ENCODE measurements around the gene TFPT. TPM values are rescaled to one million over a fixed set of nuclear protein-coding genes. Genes with fewer than 3 reads are reported as not detected.

The TFPT gene
- total RNA-seq, 2 experiments from 2014 or later, result 27.1 to 31.6 TPM

- Mint-ChIP-seq H3K27me3 (no peaks in the 10 kb centered on the region), H3K9me3 (no peaks in the 10 kb centered on the region), H3K27ac (peak overlapping the region; percentile 40), H3K36me3 (peaks cover 46% of the 10 kb centered on the region), H3K4me3 (no peak overlapping the region), H3K4me1 (ENCODE audit: low read depth) (peaks cover 46% of the 10 kb centered on the region)
- DNase-seq, result no peak
- ChIA-PET POLR2A (no interaction called here), CTCF (interaction anchor here (1.3 kb wide), 1 partner anchor 109 kb away, joined by 4 read pairs; no protein-coding TSS in a partner anchor)
- intact Hi-C loops (cut with micrococcal nuclease), result loop anchor here (5.0 kb wide), 1 partner anchor 290 kb away; the partner anchor contains the start of gene LENG8
Measured at GRCh38 chr19:54156953-54157352, 41.5 kb upstream of the TFPT start.

GRCh38 chr19:54156490-54156889 is 41.0 kb upstream of the TFPT start:
- H3K9me3 Mint-ChIP-seq, result no peaks in the 10 kb centered on the region
- H3K4me1 Mint-ChIP-seq (ENCODE audit: low read depth), result peaks cover 42% of the 10 kb centered on the region
- H3K4me3 Mint-ChIP-seq, result no peak overlapping the region
- intact Hi-C loops (cut with micrococcal nuclease), result loop anchor here (5.0 kb wide), 1 partner anchor 291 kb away; the partner anchor contains the start of gene LENG8
- ChIA-PET POLR2A (no interaction called here), CTCF (interaction anchor here (0.7 to 1.3 kb wide), 2 partner anchors 49 to 109 kb away, joined by 3 to 4 read pairs; no protein-coding TSS in a partner anchor)
- DNase-seq, result no peak
- H3K36me3 Mint-ChIP-seq, result peaks cover 46% of the 10 kb centered on the region
- H3K27me3 Mint-ChIP-seq, result no peaks in the 10 kb centered on the region
- H3K27ac Mint-ChIP-seq, result peak overlapping the region; percentile 40

GRCh38 chr19:54155694-54156093 is 40.2 kb upstream of the TFPT start:
- ChIA-PET POLR2A (interaction anchor here (0.8 kb wide), 1 partner anchor 19 kb away, joined by 4 read pairs; the partner anchor contains the start of gene CNOT3), CTCF (interaction anchor here (0.7 to 1.3 kb wide), 2 partner anchors 50 to 110 kb away, joined by 3 to 4 read pairs; no protein-coding TSS in a partner anchor)
- peaks cover 39% of the 10 kb centered on the region for H3K4me1 Mint-ChIP-seq (ENCODE audit: low read depth)
- H3K9me3 Mint-ChIP-seq, result no peaks in the 10 kb centered on the region
- H3K27me3 Mint-ChIP-seq, result no peaks in the 10 kb centered on the region
- H3K36me3 Mint-ChIP-seq, result peaks cover 52% of the 10 kb centered on the region
- no peak for DNase-seq
- intact Hi-C loops (cut with micrococcal nuclease), result loop anchor here (5.0 kb wide), 1 partner anchor 292 kb away; the partner anchor contains the start of gene LENG8
- no peak overlapping the region for H3K27ac Mint-ChIP-seq
- no peak overlapping the region for H3K4me3 Mint-ChIP-seq

- intact Hi-C loops (cut with micrococcal nuclease), result loop anchor here (5.0 kb wide), 1 partner anchor 293 kb away; the partner anchor contains the start of gene LENG8
- H3K27ac Mint-ChIP-seq, result peak overlapping the region; percentile 88
- DNase-seq, result peak; percentile 65
- H3K36me3 Mint-ChIP-seq, result peaks cover 51% of the 10 kb centered on the region
- H3K9me3 Mint-ChIP-seq, result no peaks in the 10 kb centered on the region
- CTCF ChIA-PET, result no interaction called here
- no peaks in the 10 kb centered on the region for H3K27me3 Mint-ChIP-seq
- no peak overlapping the region for H3K4me3 Mint-ChIP-seq
- POLR2A ChIA-PET, result interaction anchor here (0.8 kb wide), 1 partner anchor 18 kb away, joined by 4 read pairs; the partner anchor contains the start of gene CNOT3
- H3K4me1 Mint-ChIP-seq (ENCODE audit: low read depth), result peaks cover 32% of the 10 kb centered on the region
Measured at GRCh38 chr19:54154603-54155345, 39.3 kb upstream of the TFPT start.

GRCh38 chr19:54153731-54154326 is 38.4 kb upstream of the TFPT start:
- ChIA-PET CTCF (no interaction called here), POLR2A (no interaction called here)
- no peaks in the 10 kb centered on the region for H3K9me3 Mint-ChIP-seq
- H3K27me3 Mint-ChIP-seq, result no peaks in the 10 kb centered on the region
- H3K4me1 Mint-ChIP-seq (ENCODE audit: low read depth), result peaks cover 30% of the 10 kb centered on the region
- DNase-seq, result no peak
- peaks cover 52% of the 10 kb centered on the region for H3K36me3 Mint-ChIP-seq
- H3K4me3 Mint-ChIP-seq, result no peak overlapping the region
- peak overlapping the region; percentile 88 for H3K27ac Mint-ChIP-seq
- intact Hi-C loops (cut with micrococcal nuclease), result no loop called here

- no peak overlapping the region for H3K27ac Mint-ChIP-seq
- H3K36me3 Mint-ChIP-seq, result peaks cover 50% of the 10 kb centered on the region
- H3K27me3 Mint-ChIP-seq, result no peaks in the 10 kb centered on the region
- no peak overlapping the region for H3K4me3 Mint-ChIP-seq
- POLR2A ChIA-PET, result no interaction called here
- DNase-seq, result no peak
- intact Hi-C loops (cut with micrococcal nuclease), result no loop called here
- H3K4me1 Mint-ChIP-seq (ENCODE audit: low read depth), result peaks cover 23% of the 10 kb centered on the region
- CTCF ChIA-PET, result no interaction called here
- H3K9me3 Mint-ChIP-seq, result no peaks in the 10 kb centered on the region
Measured at GRCh38 chr19:54152878-54153524, 37.5 kb upstream of the TFPT start.

- Mint-ChIP-seq H3K4me3 (no peak overlapping the region), H3K9me3 (no peaks in the 10 kb centered on the region), H3K4me1 (ENCODE audit: low read depth) (peaks cover 22% of the 10 kb centered on the region), H3K36me3 (peaks cover 52% of the 10 kb centered on the region), H3K27me3 (no peaks in the 10 kb centered on the region), H3K27ac (no peak overlapping the region)
- DNase-seq, result no peak
- intact Hi-C loops (cut with micrococcal nuclease), result no loop called here
- CTCF ChIA-PET, result no interaction called here
- POLR2A ChIA-PET, result no interaction called here
Measured at GRCh38 chr19:54152267-54152666, 36.8 kb upstream of the TFPT start.

- Mint-ChIP-seq H3K4me3 (no peak overlapping the region), H3K27me3 (no peaks in the 10 kb centered on the region), H3K4me1 (ENCODE audit: low read depth) (peaks cover 18% of the 10 kb centered on the region), H3K9me3 (no peaks in the 10 kb centered on the region), H3K27ac (no peak overlapping the region), H3K36me3 (peaks cover 53% of the 10 kb centered on the region)
- ChIA-PET CTCF (no interaction called here), POLR2A (no interaction called here)
- DNase-seq, result no peak
- intact Hi-C loops (cut with micrococcal nuclease), result no loop called here
Measured at GRCh38 chr19:54151362-54152035, 36.0 kb upstream of the TFPT start.

GRCh38 chr19:54149021-54149812 is 33.8 kb upstream of the TFPT start:
- Mint-ChIP-seq H3K27me3 (no peaks in the 10 kb centered on the region), H3K9me3 (no peaks in the 10 kb centered on the region), H3K36me3 (peaks cover 47% of the 10 kb centered on the region), H3K4me3 (no peak overlapping the region), H3K4me1 (ENCODE audit: low read depth) (peaks cover 9% of the 10 kb centered on the region), H3K27ac (no peak overlapping the region)
- intact Hi-C loops (cut with micrococcal nuclease), result no loop called here
- ChIA-PET CTCF (no interaction called here), POLR2A (no interaction called here)
- DNase-seq, result no peak

GRCh38 chr19:54148158-54148557 is 32.7 kb upstream of the TFPT start:
- intact Hi-C loops (cut with micrococcal nuclease), result no loop called here
- Mint-ChIP-seq H3K36me3 (peaks cover 47% of the 10 kb centered on the region), H3K4me3 (no peak overlapping the region), H3K4me1 (ENCODE audit: low read depth) (no peaks in the 10 kb centered on the region), H3K27ac (no peak overlapping the region), H3K9me3 (no peaks in the 10 kb centered on the region), H3K27me3 (no peaks in the 10 kb centered on the region)
- CTCF ChIA-PET, result no interaction called here
- POLR2A ChIA-PET, result no interaction called here
- no peak for DNase-seq

GRCh38 chr19:54147676-54148075 is 32.2 kb upstream of the TFPT start:
- Mint-ChIP-seq H3K4me1 (ENCODE audit: low read depth) (no peaks in the 10 kb centered on the region), H3K27me3 (no peaks in the 10 kb centered on the region), H3K9me3 (no peaks in the 10 kb centered on the region), H3K27ac (no peak overlapping the region), H3K36me3 (peaks cover 47% of the 10 kb centered on the region), H3K4me3 (no peak overlapping the region)
- CTCF ChIA-PET, result interaction anchor here (0.6 kb wide), 1 partner anchor 55 kb away, joined by 3 read pairs; no protein-coding TSS in a partner anchor
- POLR2A ChIA-PET, result no interaction called here
- no peak for DNase-seq
- intact Hi-C loops (cut with micrococcal nuclease), result no loop called here
